ENCODE results near the gene NTF3.
"Not testable (repeated sequence)": the region's sequence is repeated elsewhere in the genome, so short reads cannot be mapped to it uniquely, and the experiment has no call there.

NTF3 gene

GRCh38 chr12:5514016-5514415 lies 82.1 kb downstream of the NTF3 start:
- DNase-seq, result peak; percentile 30

- peak; percentile 7 for DNase-seq
These were observed 82.6 kb downstream of the NTF3 start for GRCh38 chr12:5514545-5514944.

GRCh38 chr12:5515458-5515857 lies 83.5 kb downstream of the NTF3 start:
- DNase-seq, result no peak

GRCh38 chr12:5516371-5517241 lies 84.7 kb downstream of the NTF3 start:
- DNase-seq, result no peak

- DNase-seq, result no peak
These were observed 86.9 kb downstream of the NTF3 start for GRCh38 chr12:5518584-5519365.

- no peak for DNase-seq
These were observed 88.1 kb downstream of the NTF3 start for GRCh38 chr12:5520037-5520436.

GRCh38 chr12:5520831-5521230 lies 88.9 kb downstream of the NTF3 start:
- DNase-seq, result no peak

GRCh38 chr12:5521456-5522325 lies 89.8 kb downstream of the NTF3 start:
- DNase-seq, result peak; percentile 12

GRCh38 chr12:5522432-5523335 lies 90.8 kb downstream of the NTF3 start:
- DNase-seq, result no peak

GRCh38 chr12:5523396-5524115 lies 91.6 kb downstream of the NTF3 start:
- DNase-seq, result peak; percentile 8

GRCh38 chr12:5524116-5524768 lies 92.3 kb downstream of the NTF3 start:
- peak; percentile 15 for DNase-seq

- DNase-seq, result no peak
These were observed 93.0 kb downstream of the NTF3 start for GRCh38 chr12:5524769-5525436.

- peak; percentile 12 for DNase-seq
These were observed 94.0 kb downstream of the NTF3 start for GRCh38 chr12:5525783-5526367.

- DNase-seq, result no peak
These were observed 101.5 kb downstream of the NTF3 start for GRCh38 chr12:5533368-5533767.

GRCh38 chr12:5534426-5535199 lies 102.7 kb downstream of the NTF3 start:
- DNase-seq, result no peak

GRCh38 chr12:5535541-5535940 lies 103.6 kb downstream of the NTF3 start:
- no peak for DNase-seq

- DNase-seq, result not testable (repeated sequence)
These were observed 105.2 kb downstream of the NTF3 start for GRCh38 chr12:5537026-5537615.

GRCh38 chr12:5537771-5538170 lies 105.9 kb downstream of the NTF3 start:
- no peak for DNase-seq

Data from activated CD8-positive, alpha-beta memory T cell treated with anti-CD3 and anti-CD28 coated beads, Interleukin-2, amount 50 U/mL, for 48 hours (primary cell).